AG04449 (cell line): ENCODE results near the gene SNRK.

Source experiments
- CTCF ChIA-PET: fragments of 350-600 bp; formaldehyde crosslinking; extraction: SDS; loops from one replicate; lab custom pipeline; 2021; ENCODE audit warnings: antibody characterized with exemption; lab: Yijun Ruan, JAX
- POLR2A ChIA-PET: fragments of 400-600, 350-600 bp; formaldehyde crosslinking; extraction: SDS; loops from one replicate; lab custom pipeline; 2020; ENCODE audit warnings: antibody characterized with exemption, inconsistent platforms; lab: Yijun Ruan, JAX
- DNase-seq: peaks from one replicate; pipeline ENCODE4 v3.0.0-alpha.2; 2010; ENCODE audit warnings: low read depth, low spot score
- H3K4me3 ChIP-seq: 2 replicates; pipeline ENCODE4 v1.5.1; 2011; ENCODE audit warnings: low read depth, mild to moderate bottlenecking, control low read depth, low read length
- TF ChIP-seq, protein P1 (sequence below): IDR thresholded peaks from one replicate; pipeline ENCODE4 v1.5.1; 2011; ENCODE audit warnings: mild to moderate bottlenecking, moderate library complexity, low read length, control low read depth, inconsistent platforms; ENCODE audit not compliant: insufficient read depth; ENCODE audit errors: missing control alignments

SNRK gene

DNA sequence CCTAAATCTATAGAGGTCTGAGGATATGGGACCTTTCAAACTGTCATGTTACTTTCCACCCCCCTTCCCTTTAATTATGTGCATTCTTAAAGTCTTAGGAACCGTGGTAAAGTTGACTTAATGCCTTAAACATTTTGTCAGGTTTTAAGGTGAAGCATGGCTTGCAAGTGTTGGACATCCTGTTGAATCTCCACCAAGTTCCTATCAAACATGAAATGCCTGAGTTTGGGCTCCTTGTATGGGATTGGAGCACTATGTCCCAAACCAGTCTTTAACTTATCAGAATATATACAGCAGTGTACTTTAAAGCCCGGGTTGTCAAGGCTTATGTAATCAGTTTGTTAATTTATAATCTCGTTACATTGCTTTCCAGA, 1.1 kb downstream of the SNRK start:
- ChIA-PET CTCF (interaction anchor here (1.5 to 1.6 kb wide), 2 partner anchors 9 to 127 kb away, joined by 4 to 5 read pairs; no protein-coding TSS in a partner anchor), POLR2A (interaction anchor here (1.0 kb wide), 1 partner anchor 125 kb away, joined by 4 read pairs; no protein-coding TSS in a partner anchor)
- peak overlapping the region; percentile 79 for H3K4me3 ChIP-seq
- TF ChIP-seq, protein P1, sequence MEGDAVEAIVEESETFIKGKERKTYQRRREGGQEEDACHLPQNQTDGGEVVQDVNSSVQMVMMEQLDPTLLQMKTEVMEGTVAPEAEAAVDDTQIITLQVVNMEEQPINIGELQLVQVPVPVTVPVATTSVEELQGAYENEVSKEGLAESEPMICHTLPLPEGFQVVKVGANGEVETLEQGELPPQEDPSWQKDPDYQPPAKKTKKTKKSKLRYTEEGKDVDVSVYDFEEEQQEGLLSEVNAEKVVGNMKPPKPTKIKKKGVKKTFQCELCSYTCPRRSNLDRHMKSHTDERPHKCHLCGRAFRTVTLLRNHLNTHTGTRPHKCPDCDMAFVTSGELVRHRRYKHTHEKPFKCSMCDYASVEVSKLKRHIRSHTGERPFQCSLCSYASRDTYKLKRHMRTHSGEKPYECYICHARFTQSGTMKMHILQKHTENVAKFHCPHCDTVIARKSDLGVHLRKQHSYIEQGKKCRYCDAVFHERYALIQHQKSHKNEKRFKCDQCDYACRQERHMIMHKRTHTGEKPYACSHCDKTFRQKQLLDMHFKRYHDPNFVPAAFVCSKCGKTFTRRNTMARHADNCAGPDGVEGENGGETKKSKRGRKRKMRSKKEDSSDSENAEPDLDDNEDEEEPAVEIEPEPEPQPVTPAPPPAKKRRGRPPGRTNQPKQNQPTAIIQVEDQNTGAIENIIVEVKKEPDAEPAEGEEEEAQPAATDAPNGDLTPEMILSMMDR: no peak
- no peak for DNase-seq

DNA sequence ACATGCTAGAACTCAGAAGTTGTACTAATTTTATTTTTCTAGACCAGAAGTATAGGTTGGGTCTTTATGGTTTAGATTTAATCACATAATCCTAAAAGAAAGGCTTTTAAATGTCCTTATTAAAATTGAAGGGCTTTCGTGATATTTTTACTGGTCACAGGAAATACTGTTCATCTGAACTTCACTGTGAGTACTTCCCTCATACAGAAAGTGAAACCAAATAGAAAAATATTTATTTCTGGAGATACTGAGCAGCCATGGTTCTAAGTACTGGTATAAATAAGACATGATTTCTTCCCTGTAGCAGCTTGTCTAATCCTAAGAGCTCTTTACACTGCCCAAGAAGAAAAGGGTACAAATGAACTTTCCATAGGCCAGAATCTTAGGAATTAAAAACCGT, 2.0 kb downstream of the SNRK start:
- POLR2A ChIA-PET: no interaction called here
- DNase-seq: no peak
- CTCF ChIA-PET: no interaction called here
- TF ChIP-seq, protein P1: no peak
- peak overlapping the region; percentile 42 for H3K4me3 ChIP-seq

DNA sequence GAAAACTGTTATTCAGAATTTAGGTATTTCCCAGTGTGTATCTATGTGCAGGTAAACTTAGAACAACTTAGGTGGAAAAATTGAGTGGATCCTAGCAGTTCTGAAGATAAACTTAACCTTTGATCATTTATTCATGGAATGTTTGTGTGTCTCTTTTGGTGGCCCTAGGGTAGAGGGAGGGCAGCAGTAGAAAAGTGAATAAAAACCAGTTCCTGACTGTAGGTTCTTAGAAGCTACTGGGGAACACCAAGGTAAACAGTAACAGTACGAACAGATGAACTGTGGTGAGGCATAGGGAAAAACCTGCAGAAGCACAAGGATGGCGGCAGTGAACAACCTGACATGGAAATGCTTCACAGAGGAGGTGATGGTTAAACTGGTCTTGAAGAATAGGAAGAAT, 2.5 kb downstream of the SNRK start:
- H3K4me3 ChIP-seq: peak overlapping the region; percentile 42
- ChIA-PET CTCF (interaction anchor here (0.9 to 2.2 kb wide), 2 partner anchors 128 to 214 kb away, joined by 3 to 5 read pairs; no protein-coding TSS in a partner anchor), POLR2A (no interaction called here)
- TF ChIP-seq, protein P1: no peak
- DNase-seq: no peak

DNA sequence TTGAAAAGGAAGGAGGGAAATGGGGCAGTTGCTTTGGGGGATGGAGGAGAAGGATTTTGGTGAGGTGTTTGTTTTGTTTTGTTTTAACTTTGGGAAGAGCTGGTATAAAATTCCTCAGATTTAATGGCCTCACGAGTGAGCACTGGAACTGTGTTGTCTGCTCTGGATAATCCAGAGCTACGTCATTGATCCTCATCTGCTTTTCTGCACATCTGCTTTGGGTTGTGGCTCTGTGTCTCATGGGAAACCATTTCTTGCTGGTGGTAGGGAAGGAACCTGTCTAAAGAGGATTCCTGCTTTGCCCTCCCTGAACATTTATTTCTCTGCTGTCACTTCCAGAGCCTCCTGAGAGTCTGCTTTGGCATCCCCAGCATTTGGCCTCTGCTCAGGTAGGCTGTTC, 3.1 kb downstream of the SNRK start:
- no peak for DNase-seq
- CTCF ChIA-PET: interaction anchor here (0.9 to 2.2 kb wide), 2 partner anchors 129 to 214 kb away, joined by 3 to 5 read pairs; no protein-coding TSS in a partner anchor
- TF ChIP-seq, protein P1: no peak
- no peak overlapping the region for H3K4me3 ChIP-seq
- POLR2A ChIA-PET: no interaction called here

DNA sequence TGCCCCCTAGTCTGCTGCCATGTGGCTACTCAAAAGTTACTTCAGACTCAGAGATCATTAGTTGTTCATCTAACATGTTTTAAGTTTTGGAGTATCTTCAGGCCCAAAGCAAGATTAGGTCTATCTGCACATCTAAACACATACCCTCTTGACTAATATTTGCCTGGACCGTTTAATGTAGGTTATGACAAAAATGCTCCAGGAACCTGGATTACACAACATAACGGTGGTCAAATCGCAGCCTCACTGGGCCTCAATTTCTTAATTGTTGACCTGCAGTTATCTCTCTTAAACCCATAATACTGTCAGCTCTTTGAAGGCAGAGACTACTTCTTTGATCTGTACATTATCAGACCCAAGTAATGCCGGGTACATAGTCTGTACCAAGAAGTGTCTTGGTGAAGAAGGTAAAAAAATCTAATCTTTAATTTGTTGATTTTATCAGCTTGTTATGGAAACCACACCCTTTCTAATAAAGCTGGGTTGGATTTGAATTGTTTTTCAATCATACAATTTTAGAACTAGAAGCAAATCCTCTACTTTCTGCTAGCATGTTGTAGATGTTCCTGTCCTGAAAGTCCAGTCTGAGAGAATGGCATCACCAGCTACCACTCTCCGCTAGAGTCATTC, 3.6 kb downstream of the SNRK start:
- DNase-seq: no peak
- TF ChIP-seq, protein P1: no peak
- H3K4me3 ChIP-seq: no peak overlapping the region
- ChIA-PET POLR2A (no interaction called here), CTCF (interaction anchor here (0.9 to 2.2 kb wide), 5 partner anchors 10 to 453 kb away, joined by 3 to 5 read pairs (median 4); no protein-coding TSS in a partner anchor)

DNA sequence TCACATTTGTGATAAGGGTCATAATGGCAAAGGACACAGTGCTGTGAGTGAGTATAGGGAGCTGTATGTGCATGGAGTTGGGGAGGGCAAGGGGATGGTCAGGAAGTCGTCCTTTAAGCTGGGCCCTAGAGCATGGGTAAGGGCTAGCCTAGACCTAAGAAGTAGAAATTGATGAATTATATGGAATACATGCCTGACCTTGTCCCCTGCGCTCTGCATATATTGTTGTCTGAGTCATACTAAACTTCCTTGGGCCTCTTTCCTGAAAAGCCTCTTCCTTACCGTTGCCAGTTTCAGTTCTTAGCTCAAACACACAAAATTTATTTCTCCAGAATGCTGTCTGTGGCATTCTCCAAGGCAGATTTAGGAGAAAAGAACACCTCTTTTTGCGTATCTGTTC, 4.6 kb downstream of the SNRK start:
- ChIA-PET CTCF (interaction anchor here (0.9 to 2.3 kb wide), 5 partner anchors 9 to 452 kb away, joined by 3 to 7 read pairs (median 4); no protein-coding TSS in a partner anchor), POLR2A (no interaction called here)
- no peak overlapping the region for H3K4me3 ChIP-seq

More for the DNA sequence above, 4.6 kb downstream of the SNRK start:
- TF ChIP-seq, protein P1: no peak
- no peak for DNase-seq
